ENCODE data around the gene TMEM240. TPM values are rescaled to one million over a fixed set of nuclear protein-coding genes. Genes with fewer than 3 reads are reported as not detected.
"Not testable (repeated sequence)": the region's sequence is repeated elsewhere in the genome, so short reads cannot be mapped to it uniquely, and the experiment has no call there.

TMEM240 gene
- total RNA-seq, 2 donors from 2014 or later, result 11.1 TPM

DNA sequence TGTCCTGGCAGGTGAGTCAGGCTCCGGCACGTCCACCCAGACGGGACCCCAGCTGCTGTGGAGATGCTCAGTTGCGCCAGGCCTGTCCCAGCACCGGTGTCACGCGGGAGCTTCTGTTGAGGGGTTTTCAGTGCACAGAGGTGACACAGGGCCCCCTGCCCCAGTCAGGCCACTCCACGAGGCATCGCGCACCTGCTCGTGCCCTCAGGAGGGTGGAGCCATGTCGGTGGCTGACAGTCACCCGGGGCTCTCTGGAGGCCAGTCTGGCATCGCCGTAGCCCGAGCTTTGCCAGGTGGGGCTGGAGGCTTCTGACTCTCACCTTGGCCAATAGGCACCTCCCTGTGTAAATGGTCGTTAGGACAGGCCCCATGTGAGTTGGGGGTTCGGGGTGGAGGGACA is 11.1 kb downstream of the TMEM240 start:
- Histone ChIP-seq H3K27me3 (replicated peaks; ENCODE audit: insufficient read depth) (no peaks in the 10 kb centered on the region), H3K9me3 (peaks cover 4% of the 10 kb centered on the region), H3K4me3 (no peak overlapping the region), H3K27ac (no peak overlapping the region), H3K4me1 (ENCODE audit: control insufficient read depth in 1 of 2, low read depth in 2 of 2) (no peaks in the 10 kb centered on the region), H3K36me3 (peaks cover 6% of the 10 kb centered on the region)
- no peak for DNase-seq (ENCODE audit: low spot score)
- TF ChIP-seq, protein P1, sequence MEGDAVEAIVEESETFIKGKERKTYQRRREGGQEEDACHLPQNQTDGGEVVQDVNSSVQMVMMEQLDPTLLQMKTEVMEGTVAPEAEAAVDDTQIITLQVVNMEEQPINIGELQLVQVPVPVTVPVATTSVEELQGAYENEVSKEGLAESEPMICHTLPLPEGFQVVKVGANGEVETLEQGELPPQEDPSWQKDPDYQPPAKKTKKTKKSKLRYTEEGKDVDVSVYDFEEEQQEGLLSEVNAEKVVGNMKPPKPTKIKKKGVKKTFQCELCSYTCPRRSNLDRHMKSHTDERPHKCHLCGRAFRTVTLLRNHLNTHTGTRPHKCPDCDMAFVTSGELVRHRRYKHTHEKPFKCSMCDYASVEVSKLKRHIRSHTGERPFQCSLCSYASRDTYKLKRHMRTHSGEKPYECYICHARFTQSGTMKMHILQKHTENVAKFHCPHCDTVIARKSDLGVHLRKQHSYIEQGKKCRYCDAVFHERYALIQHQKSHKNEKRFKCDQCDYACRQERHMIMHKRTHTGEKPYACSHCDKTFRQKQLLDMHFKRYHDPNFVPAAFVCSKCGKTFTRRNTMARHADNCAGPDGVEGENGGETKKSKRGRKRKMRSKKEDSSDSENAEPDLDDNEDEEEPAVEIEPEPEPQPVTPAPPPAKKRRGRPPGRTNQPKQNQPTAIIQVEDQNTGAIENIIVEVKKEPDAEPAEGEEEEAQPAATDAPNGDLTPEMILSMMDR (IDR thresholded peaks at IDR 0.05), result no peak
- ATAC-seq (ENCODE audit: insufficient number of reproducible peaks, low FRiP score, low read depth), result no peak

DNA sequence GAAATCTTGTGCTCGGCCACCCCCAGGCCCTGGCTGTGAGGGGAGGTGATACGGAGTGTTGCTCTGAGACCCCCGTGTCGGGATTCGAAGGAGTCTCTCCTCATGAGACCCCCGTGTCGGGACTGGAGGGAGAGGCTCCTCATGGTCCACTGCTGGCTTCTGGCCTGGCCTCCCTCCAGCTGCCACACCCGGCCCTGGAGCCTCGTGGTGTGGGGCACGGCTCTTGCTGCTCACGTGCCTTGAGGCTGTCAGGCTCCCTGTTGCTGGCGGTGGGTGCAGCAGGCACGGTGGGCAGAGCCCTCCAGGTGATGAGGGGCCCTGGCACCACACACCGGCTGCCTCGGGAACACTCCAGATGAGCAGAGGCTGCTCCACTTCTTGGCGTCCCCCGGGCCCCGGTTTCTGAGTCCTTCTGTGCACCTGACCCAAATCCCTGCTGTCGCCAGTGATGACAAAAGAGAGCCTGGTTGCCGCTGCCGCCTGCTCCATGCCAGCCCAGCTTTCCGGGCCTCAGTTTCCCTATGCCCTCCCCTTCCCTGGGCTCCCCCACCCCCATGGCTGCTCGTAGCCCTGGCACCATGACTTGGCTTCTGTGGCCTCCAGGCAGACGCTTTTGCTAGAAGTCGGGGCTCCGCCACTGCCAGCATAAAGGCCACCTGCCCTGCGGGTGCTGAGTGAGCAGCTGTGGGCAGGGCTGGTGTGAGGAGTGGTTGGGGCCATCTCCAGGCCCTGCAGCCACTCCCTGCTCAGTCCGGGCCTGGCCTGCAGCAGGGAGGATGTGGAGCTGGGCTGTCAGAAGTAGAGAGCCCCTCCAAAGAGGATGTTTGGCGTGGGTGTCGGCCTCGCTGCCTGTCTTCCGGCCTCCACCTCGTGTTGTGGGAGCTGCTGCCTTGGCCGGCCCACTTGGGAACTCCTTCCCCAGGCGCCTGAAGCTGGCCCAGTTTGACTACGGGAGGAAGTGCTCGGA is 11.8 kb downstream of the TMEM240 start:
- ATAC-seq (ENCODE audit: insufficient number of reproducible peaks, low FRiP score, low read depth) (no peak), DNase-seq (ENCODE audit: low spot score) (no peak)
- TF ChIP-seq, protein P1 (IDR thresholded peaks at IDR 0.05), result no peak
- Histone ChIP-seq H3K27me3 (replicated peaks; ENCODE audit: insufficient read depth) (no peaks in the 10 kb centered on the region), H3K4me1 (ENCODE audit: control insufficient read depth in 1 of 2, low read depth in 2 of 2) (no peaks in the 10 kb centered on the region), H3K36me3 (peaks cover 6% of the 10 kb centered on the region), H3K4me3 (no peak overlapping the region), H3K27ac (no peak overlapping the region), H3K9me3 (peaks cover 4% of the 10 kb centered on the region)

DNA sequence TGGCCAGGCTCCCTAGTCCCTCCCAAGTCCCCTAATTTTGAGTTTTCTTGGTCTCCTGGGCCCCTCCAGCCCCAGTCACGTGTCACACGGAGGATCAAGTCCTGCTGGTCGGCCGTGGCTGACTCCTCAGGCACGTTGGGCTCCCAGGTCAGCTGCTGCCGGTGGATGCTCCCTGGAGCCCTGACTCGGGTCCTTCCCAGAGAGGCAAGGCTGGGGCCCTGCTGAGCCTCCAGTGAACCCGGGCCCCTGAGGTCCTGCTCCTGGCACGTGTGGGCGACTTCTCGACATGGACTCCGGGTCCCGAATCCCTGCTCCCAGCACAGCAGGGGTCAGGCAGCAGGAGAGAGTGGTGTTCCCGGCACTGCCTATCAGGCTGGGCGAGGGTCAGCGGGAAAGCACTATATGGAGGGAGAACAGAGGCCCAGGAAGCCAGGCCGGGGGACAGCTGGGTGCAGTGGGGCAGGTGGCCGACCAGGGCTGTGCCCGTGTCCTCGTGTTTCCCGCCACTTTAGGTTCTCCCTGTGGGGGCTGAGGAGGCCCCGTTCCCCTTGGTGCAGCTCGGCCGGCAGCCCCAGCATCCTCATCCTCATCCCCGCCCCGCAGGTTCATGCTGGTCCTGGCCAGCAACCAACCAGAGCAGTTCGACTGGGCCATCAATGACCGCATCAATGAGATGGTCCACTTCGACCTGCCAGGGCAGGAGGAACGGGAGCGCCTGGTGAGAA is 13.2 kb downstream of the TMEM240 start:
- DNase-seq (ENCODE audit: low spot score) (no peak), ATAC-seq (ENCODE audit: insufficient number of reproducible peaks, low FRiP score, low read depth) (no peak)
- no peak overlapping the region for H3K4me3 ChIP-seq
- TF ChIP-seq, protein P1 (IDR thresholded peaks at IDR 0.05), result no peak
- peaks cover 4% of the 10 kb centered on the region for H3K9me3 ChIP-seq
- H3K27me3 ChIP-seq (replicated peaks; ENCODE audit: insufficient read depth), result no peaks in the 10 kb centered on the region
- no peaks in the 10 kb centered on the region for H3K4me1 ChIP-seq (ENCODE audit: control insufficient read depth in 1 of 2, low read depth in 2 of 2)
- H3K27ac ChIP-seq, result no peak overlapping the region
- peaks cover 6% of the 10 kb centered on the region for H3K36me3 ChIP-seq

DNA sequence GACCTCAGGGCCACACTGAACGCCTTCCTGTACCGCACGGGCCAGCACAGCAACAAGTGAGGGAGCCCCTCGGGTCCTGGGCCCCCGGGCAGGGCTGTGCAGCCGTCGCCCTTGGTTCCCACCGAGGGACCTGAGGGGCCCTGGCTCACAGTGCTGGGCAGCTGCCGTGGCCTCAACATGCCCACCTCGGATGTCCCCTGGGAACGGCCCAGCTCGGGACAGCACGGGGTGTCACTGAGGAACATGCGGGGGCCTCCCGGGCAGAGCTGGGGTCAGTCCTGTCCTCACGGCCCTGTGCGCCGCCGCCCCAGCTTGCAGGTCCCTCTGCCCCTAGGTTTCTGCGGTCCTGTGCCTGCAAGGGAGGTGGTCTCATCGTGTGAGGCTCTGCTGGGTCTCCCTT is 13.9 kb downstream of the TMEM240 start:
- not testable (repeated sequence) for H3K27ac ChIP-seq; H3K36me3 ChIP-seq; H3K4me1 ChIP-seq (ENCODE audit: control insufficient read depth in 1 of 2, low read depth in 2 of 2); DNase-seq (ENCODE audit: low spot score); H3K9me3 ChIP-seq; H3K27me3 ChIP-seq (replicated peaks; ENCODE audit: insufficient read depth); H3K4me3 ChIP-seq; ATAC-seq (ENCODE audit: insufficient number of reproducible peaks, low FRiP score, low read depth)

DNA sequence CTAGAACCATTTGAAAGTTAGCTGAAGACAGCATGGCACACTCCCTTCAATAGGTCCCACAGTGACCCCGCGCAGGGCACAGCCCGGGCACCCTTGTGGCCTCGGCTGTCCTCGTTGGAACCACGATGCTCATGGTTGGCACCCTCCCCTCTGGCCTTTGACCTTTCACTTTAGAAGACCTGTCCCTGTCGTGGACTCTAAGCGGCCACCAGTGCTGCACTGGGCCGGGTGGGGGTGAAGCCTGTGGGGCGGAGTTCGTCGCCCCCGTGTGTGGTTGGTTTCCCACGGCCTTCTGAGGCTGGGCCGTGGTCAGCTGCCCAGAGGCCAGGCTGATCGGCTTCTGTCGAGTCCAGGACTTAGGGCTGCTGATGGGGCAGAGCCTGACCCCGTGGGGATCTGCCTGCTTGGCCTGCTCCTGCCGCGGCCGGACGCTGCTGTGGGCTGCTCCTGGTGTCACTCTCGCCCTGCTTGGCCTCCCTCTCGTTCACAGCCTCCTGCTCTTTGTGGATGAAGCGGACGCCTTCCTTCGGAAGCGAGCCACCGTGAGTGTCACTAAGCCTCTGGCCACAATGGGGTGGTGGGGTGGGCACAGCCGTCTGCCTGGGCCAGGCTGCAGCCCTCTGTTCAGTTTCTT is 15.6 kb downstream of the TMEM240 start:
- ATAC-seq (ENCODE audit: insufficient number of reproducible peaks, low FRiP score, low read depth); H3K36me3 ChIP-seq; DNase-seq (ENCODE audit: low spot score); H3K9me3 ChIP-seq; H3K4me1 ChIP-seq (ENCODE audit: control insufficient read depth in 1 of 2, low read depth in 2 of 2); H3K27me3 ChIP-seq (replicated peaks; ENCODE audit: insufficient read depth); H3K4me3 ChIP-seq; H3K27ac ChIP-seq: not testable (repeated sequence)

DNA sequence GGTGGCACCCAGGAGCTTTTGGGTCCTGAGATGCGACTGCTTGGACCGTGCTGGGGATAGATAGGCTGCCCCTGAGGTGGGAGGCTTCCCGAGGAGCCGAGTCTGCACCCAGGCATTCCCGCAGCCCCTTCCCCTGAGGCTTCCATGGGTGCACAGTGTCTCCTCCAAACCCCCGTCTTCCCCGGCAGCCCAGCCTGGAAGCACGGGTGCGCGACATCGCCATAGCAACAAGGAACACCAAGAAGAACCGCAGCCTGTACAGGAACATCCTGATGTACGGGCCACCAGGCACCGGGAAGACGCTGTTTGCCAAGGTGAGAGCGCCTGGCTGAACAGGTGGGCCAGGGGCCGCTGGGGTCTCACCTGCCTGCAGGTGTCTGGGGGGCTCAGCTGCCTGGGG is 16.8 kb downstream of the TMEM240 start:
- not testable (repeated sequence) for ATAC-seq (ENCODE audit: insufficient number of reproducible peaks, low FRiP score, low read depth); H3K27me3 ChIP-seq (replicated peaks; ENCODE audit: insufficient read depth); H3K4me1 ChIP-seq (ENCODE audit: control insufficient read depth in 1 of 2, low read depth in 2 of 2); H3K9me3 ChIP-seq; H3K36me3 ChIP-seq; H3K27ac ChIP-seq; DNase-seq (ENCODE audit: low spot score); H3K4me3 ChIP-seq

DNA sequence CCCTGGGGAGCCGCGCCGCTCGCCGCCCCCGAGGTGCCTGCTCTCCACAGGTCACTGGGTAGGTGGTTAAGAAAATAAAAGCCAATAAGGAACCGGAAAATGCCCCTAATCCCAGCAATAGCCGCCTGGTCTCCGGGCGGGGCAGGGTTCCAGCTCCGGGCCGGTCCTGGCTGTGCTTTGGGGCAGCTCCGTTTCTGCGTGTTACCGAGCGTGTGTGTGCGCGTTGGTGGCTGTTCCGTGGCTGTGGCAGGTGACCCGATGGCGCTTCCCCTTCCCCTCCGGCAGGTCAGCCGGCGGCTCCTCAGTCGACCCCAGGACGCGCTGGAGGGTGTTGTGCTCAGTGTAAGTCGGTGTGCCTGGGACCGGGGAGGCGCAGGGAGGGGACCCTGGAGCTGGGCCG is 17.2 kb downstream of the TMEM240 start:
- H3K9me3 ChIP-seq; H3K4me1 ChIP-seq (ENCODE audit: control insufficient read depth in 1 of 2, low read depth in 2 of 2); H3K27me3 ChIP-seq (replicated peaks; ENCODE audit: insufficient read depth); H3K27ac ChIP-seq; H3K36me3 ChIP-seq; H3K4me3 ChIP-seq; DNase-seq (ENCODE audit: low spot score); ATAC-seq (ENCODE audit: insufficient number of reproducible peaks, low FRiP score, low read depth): not testable (repeated sequence)

DNA sequence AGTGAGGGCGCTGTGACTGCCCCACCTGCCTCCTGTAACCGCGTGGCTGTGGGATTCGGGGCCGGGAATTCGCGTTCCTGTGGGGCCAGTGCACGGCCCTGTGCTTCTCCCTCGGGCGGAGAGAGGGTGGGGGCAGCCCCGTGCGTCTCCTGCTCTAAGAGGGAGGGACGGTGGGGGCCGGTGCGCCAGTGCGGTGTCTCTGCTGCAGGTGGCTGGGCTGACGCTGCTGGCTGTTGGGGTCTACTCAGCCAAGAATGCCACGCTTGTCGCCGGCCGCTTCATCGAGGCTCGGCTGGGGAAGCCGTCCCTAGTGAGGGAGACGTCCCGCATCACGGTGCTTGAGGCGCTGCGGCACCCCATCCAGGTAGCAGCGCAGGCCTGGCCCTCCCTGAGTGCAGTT is 17.9 kb downstream of the TMEM240 start:
- H3K4me3 ChIP-seq; ATAC-seq (ENCODE audit: insufficient number of reproducible peaks, low FRiP score, low read depth): not testable (repeated sequence)

More for the DNA sequence above, 17.9 kb downstream of the TMEM240 start:
- not testable (repeated sequence) for H3K27ac ChIP-seq; H3K9me3 ChIP-seq; H3K36me3 ChIP-seq; H3K27me3 ChIP-seq (replicated peaks; ENCODE audit: insufficient read depth); H3K4me1 ChIP-seq (ENCODE audit: control insufficient read depth in 1 of 2, low read depth in 2 of 2); DNase-seq (ENCODE audit: low spot score)

Data from thoracic aorta (tissue), 2 donors.